Tibial nerve (tissue), 4 donors: ENCODE data around the gene RAB11FIP5.

Experiments
- EP300 ChIP-seq, 2 donors: sonication (generic); formaldehyde crosslinking; IDR thresholded peaks; one replicate each; pipeline ENCODE4 v1.6.1; 2017; ENCODE audit warnings: antibody characterized with exemption in 2 of 2, mild to moderate bottlenecking in 1 of 2
- POLR2A ChIP-seq, 2 donors: fragments of 450-650 bp; IDR thresholded peaks; one replicate each; pipeline ENCODE4 v1.6.1; 2017; ENCODE audit warnings: antibody characterized with exemption in 2 of 2, mild to moderate bottlenecking in 2 of 2, moderate library complexity in 2 of 2
- TF ChIP-seq, protein P1 (sequence below), 5 experiments: fragments of 200-600 bp in 3 of 5; fragments of 450-650 bp in 2 of 5; sonication (generic) in 3 of 5; IDR thresholded peaks; one replicate each; pipeline ENCODE4 v1.5.1; 2016 to 2019; ENCODE audit warnings: antibody characterized with exemption in 5 of 5, mild to moderate bottlenecking in 3 of 5, moderate library complexity in 2 of 5

DNA sequence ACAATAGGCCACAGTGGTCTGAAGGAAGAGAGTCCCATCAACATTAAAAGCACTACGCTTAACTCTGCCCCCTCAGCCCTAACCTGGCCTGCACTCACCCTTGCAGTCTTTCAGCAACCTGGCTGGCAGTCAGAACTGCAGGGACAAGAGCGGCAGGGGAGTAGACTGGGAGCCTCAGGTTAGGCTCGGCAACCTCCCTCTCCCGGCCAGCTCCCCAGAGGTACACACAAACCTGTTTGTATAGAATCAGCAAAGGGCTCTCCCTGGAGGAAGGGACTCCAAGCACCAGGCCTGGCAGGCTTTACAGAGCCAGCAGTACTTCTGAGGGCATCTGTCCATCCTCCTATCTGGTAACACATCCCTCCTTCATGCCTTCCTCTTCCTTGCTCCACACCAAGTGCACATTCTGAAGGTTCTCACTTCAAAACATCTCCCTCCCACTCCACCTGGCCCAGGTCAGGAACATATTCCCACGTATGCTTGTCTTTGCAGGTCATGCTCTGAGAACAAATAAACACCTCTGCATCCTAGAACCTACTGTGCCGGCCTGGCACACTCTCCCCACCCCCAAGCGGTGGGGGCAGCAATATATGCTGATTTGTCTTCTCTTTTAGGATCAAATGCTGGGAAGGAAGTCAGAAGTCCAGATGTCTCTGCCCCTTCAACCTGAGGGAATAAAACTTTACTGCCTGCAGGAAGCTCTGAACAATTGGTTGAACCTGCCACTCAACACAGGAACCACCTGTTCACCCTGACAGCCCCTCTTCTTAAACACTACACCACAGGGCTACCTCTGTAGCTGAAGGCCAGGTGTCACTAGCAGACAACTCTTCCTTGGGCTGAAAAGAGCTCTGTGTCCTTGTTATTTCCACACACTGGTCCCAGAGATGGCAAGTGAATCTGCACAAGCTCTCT is 28.6 kb downstream of the RAB11FIP5 start:
- TF ChIP-seq, protein P1, sequence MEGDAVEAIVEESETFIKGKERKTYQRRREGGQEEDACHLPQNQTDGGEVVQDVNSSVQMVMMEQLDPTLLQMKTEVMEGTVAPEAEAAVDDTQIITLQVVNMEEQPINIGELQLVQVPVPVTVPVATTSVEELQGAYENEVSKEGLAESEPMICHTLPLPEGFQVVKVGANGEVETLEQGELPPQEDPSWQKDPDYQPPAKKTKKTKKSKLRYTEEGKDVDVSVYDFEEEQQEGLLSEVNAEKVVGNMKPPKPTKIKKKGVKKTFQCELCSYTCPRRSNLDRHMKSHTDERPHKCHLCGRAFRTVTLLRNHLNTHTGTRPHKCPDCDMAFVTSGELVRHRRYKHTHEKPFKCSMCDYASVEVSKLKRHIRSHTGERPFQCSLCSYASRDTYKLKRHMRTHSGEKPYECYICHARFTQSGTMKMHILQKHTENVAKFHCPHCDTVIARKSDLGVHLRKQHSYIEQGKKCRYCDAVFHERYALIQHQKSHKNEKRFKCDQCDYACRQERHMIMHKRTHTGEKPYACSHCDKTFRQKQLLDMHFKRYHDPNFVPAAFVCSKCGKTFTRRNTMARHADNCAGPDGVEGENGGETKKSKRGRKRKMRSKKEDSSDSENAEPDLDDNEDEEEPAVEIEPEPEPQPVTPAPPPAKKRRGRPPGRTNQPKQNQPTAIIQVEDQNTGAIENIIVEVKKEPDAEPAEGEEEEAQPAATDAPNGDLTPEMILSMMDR (IDR thresholded peaks at IDR 0.05), result no peak
- TF ChIP-seq EP300 (IDR thresholded peaks at IDR 0.05) (no peak), POLR2A (IDR thresholded peaks at IDR 0.05) (no peak)
